CD4-positive, alpha-beta T cell (primary cell): ENCODE data around the gene CHCHD5. TPM values are rescaled to one million over a fixed set of nuclear protein-coding genes. Genes with fewer than 3 reads are reported as not detected.

Source experiments
- ATAC-seq: fragments of 200-7000 bp; cut with Tn5 transposase; one replicate; pipeline ENCODE4 v1.10.0; 2022; ENCODE audit warnings: mild to moderate bottlenecking; ENCODE audit not compliant: poor library complexity
- CTCF ChIA-PET: fragments of 350-600 bp; sonication (Branson Sonifier 250); formaldehyde crosslinking; loops from one replicate; lab custom pipeline; 2021; ENCODE audit warnings: antibody characterized with exemption, inconsistent platforms; lab: Charles Lee
- POLR2A ChIA-PET: fragments of 350-600 bp; sonication (Branson Sonifier 250); formaldehyde crosslinking; loops from one replicate; lab custom pipeline; 2021; ENCODE audit warnings: antibody characterized with exemption, inconsistent platforms; lab: Charles Lee
- DNase-seq, 14 experiments: peaks; one replicate each; pipeline ENCODE4 v3.0.0-alpha.2; 2013 to 2020; ENCODE audit warnings: mixed read lengths in 2 of 14
- H3K27ac ChIP-seq, 2 donors: one replicate each; pipeline versions ENCODE4 v1.5.1 to v1.7.0; 2013; ENCODE audit warnings: low read length in 2 of 2, low read depth in 1 of 2, mild to moderate bottlenecking in 1 of 2
- H3K27me3 ChIP-seq, 2 experiments: 1 replicate in 1 of 2; 2 replicates in 1 of 2; pipeline versions ENCODE4 v1.6.1 to v1.7.0; 2013; ENCODE audit warnings: low read length in 2 of 2, control low read depth in 1 of 2, mild to moderate bottlenecking in 1 of 2, moderate library complexity in 1 of 2; ENCODE audit not compliant: insufficient read depth in 2 of 2, control insufficient read depth in 1 of 2
- H3K36me3 ChIP-seq: one replicate; pipeline ENCODE4 v1.6.1; 2013; ENCODE audit warnings: low read length, control low read depth; ENCODE audit not compliant: insufficient read depth
- H3K4me1 ChIP-seq: one replicate; pipeline ENCODE4 v1.6.1; 2013; ENCODE audit warnings: low read length, control low read depth; ENCODE audit not compliant: insufficient read depth
- H3K4me3 ChIP-seq: one replicate; pipeline ENCODE4 v1.5.1; 2013; ENCODE audit warnings: mild to moderate bottlenecking, low read length, moderate library complexity
- H3K9me3 ChIP-seq, 2 experiments: 1 replicate in 1 of 2; 2 replicates in 1 of 2; pipeline versions ENCODE4 v1.6.1 to v1.7.0; 2013; ENCODE audit warnings: low read length in 2 of 2, mild to moderate bottlenecking in 2 of 2, control low read depth in 1 of 2, moderate library complexity in 1 of 2; ENCODE audit not compliant: control insufficient read depth in 1 of 2, insufficient read depth in 1 of 2
- H3K27ac Mint-ChIP-seq: one replicate; pipeline ENCODE4 v1.8.0; 2020; ENCODE audit warnings: mixed read lengths
- H3K27me3 Mint-ChIP-seq: one replicate; pipeline ENCODE4 v1.8.0; 2021; ENCODE audit warnings: mixed read lengths
- H3K36me3 Mint-ChIP-seq: one replicate; pipeline ENCODE4 v1.8.0; 2021; ENCODE audit warnings: low read depth, mixed read lengths
- H3K4me1 Mint-ChIP-seq: one replicate; pipeline ENCODE4 v1.8.0; 2021; ENCODE audit warnings: low read depth, mixed read lengths
- H3K4me3 Mint-ChIP-seq: one replicate; pipeline ENCODE4 v1.8.0; 2020; ENCODE audit warnings: mild to moderate bottlenecking, mixed read lengths
- H3K9me3 Mint-ChIP-seq: one replicate; pipeline ENCODE4 v1.8.0; 2020; ENCODE audit warnings: mixed read lengths
- CTCF ChIP-seq: fragments of 200-600 bp; IDR thresholded peaks from one replicate; pipeline ENCODE4 v1.8.0; 2022; ENCODE audit warnings: antibody characterized with exemption, mild to moderate bottlenecking
- intact Hi-C, 2 experiments: fragments of 100-400 bp; cut with DNase I in 1 of 2; cut with micrococcal nuclease in 1 of 2; formaldehyde crosslinking; loops; one replicate each; pipeline versions ENCODE4 v1.15.1 to v1.9.0; 2023 to 2025; cut with DNase I, micrococcal nuclease
- total RNA-seq, 174 experiments: library from RNA in 2 of 174; stranded (reverse) in 2 of 174; gene quantifications; one replicate each; pipeline ENCODE4 v1.2.3 and lab custom pipeline; 2021 to 2026

The CHCHD5 gene
- total RNA-seq, 2 experiments from 2014 or later: 13.4 to 14.3 TPM

- intact Hi-C loops: no loop called here
- Mint-ChIP-seq H3K27me3 (no peaks in the 10 kb centered on the region), H3K4me1 (peaks cover 24% of the 10 kb centered on the region), H3K27ac (no peak overlapping the region), H3K9me3 (no peaks in the 10 kb centered on the region), H3K36me3 (no peaks in the 10 kb centered on the region), H3K4me3 (no peak overlapping the region)
- Histone ChIP-seq H3K4me3 (no peak overlapping the region), H3K4me1 (peaks cover 32% of the 10 kb centered on the region), H3K27ac (no peak overlapping the region), H3K27me3 (no peaks in the 10 kb centered on the region), H3K36me3 (no peaks in the 10 kb centered on the region), H3K9me3 (no peaks in the 10 kb centered on the region)
- TF ChIP-seq CTCF: no peak
- POLR2A ChIA-PET: no interaction called here
- no peak for ATAC-seq
- peak in 1 of 14 experiments; percentile 19 for DNase-seq
- CTCF ChIA-PET: interaction anchor here (1.4 kb wide), 1 partner anchor 22 kb away, joined by 3 read pairs; no protein-coding TSS in a partner anchor
Measured at GRCh38 chr2:112621790-112622527, 37.5 kb downstream of the CHCHD5 start.

- H3K27me3 ChIP-seq: no peaks in the 10 kb centered on the region
- Mint-ChIP-seq H3K9me3 (no peaks in the 10 kb centered on the region), H3K27me3 (no peaks in the 10 kb centered on the region), H3K4me1 (peaks cover 29% of the 10 kb centered on the region), H3K27ac (no peak overlapping the region), H3K4me3 (no peak overlapping the region), H3K36me3 (no peaks in the 10 kb centered on the region)
- ChIA-PET CTCF (interaction anchor here (1.4 kb wide), 1 partner anchor 22 kb away, joined by 3 read pairs; no protein-coding TSS in a partner anchor), POLR2A (no interaction called here)
- TF ChIP-seq CTCF: no peak
- DNase-seq: no peak
- peaks cover 37% of the 10 kb centered on the region for H3K4me1 ChIP-seq
- no peaks in the 10 kb centered on the region for H3K9me3 ChIP-seq
- intact Hi-C loops: no loop called here
- no peaks in the 10 kb centered on the region for H3K36me3 ChIP-seq
- no peak for ATAC-seq
- no peak overlapping the region for H3K27ac ChIP-seq
- H3K4me3 ChIP-seq: no peak overlapping the region
Measured at GRCh38 chr2:112622528-112622849, 38.1 kb downstream of the CHCHD5 start.

- Histone ChIP-seq H3K27ac (peak overlapping the region in 1 of 2 donors; percentile 22), H3K36me3 (no peaks in the 10 kb centered on the region), H3K27me3 (no peaks in the 10 kb centered on the region), H3K4me1 (peaks cover 49% of the 10 kb centered on the region), H3K4me3 (no peak overlapping the region), H3K9me3 (no peaks in the 10 kb centered on the region)
- TF ChIP-seq CTCF: no peak
- peak in 13 of 14 experiments; percentile 52 to 89 (median 74) for DNase-seq
- POLR2A ChIA-PET: interaction anchor here (1.1 to 14.2 kb wide), 4 partner anchors 11 to 68 kb away, joined by 3 to 239 read pairs (median 4); partner anchors contain the start of gene SLC20A1
- Mint-ChIP-seq H3K4me3 (no peak overlapping the region), H3K27me3 (no peaks in the 10 kb centered on the region), H3K9me3 (no peaks in the 10 kb centered on the region), H3K36me3 (no peaks in the 10 kb centered on the region), H3K27ac (peak overlapping the region; percentile 84), H3K4me1 (peaks cover 44% of the 10 kb centered on the region)
- intact Hi-C loops: no loop called here
- peak; percentile 73 for ATAC-seq
- CTCF ChIA-PET: interaction anchor here (0.7 to 6.1 kb wide), 5 partner anchors 22 to 575 kb away, joined by 3 to 41 read pairs (median 5); partner anchors contain the start of gene SLC20A1
Measured at GRCh38 chr2:112623913-112624777, 39.7 kb downstream of the CHCHD5 start.
